GM18858 (cell line): ENCODE results near the gene MPPE1.

Experiments used
- ATAC-seq: cut with Tn5 transposase; IDR thresholded peaks from one replicate; pipeline ENCODE4 v1.9.1; 2021; ENCODE audit not compliant: unreplicated experiment

Gene MPPE1

GRCh38 chr18:11884396-11885030 is 23.6 kb downstream of the MPPE1 start:
- no peak for ATAC-seq

GRCh38 chr18:11883153-11883552 is 25.0 kb downstream of the MPPE1 start:
- peak; percentile 85 for ATAC-seq

- ATAC-seq, result no peak
Measured at GRCh38 chr18:11882636-11883035, 25.5 kb downstream of the MPPE1 start.

- no peak for ATAC-seq
Measured at GRCh38 chr18:11880586-11881304, 27.4 kb downstream of the MPPE1 start.

GRCh38 chr18:11877497-11878135 is 30.5 kb downstream of the MPPE1 start:
- no peak for ATAC-seq

- no peak for ATAC-seq
Measured at GRCh38 chr18:11874676-11875075, 33.4 kb downstream of the MPPE1 start.

GRCh38 chr18:11873670-11874340 is 34.3 kb downstream of the MPPE1 start:
- no peak for ATAC-seq

- ATAC-seq, result no peak
Measured at GRCh38 chr18:11872479-11873136, 35.5 kb downstream of the MPPE1 start.

- ATAC-seq, result no peak
Measured at GRCh38 chr18:11871501-11871900, 36.6 kb downstream of the MPPE1 start.

GRCh38 chr18:11868230-11868629 is 39.9 kb downstream of the MPPE1 start:
- ATAC-seq, result no peak

- no peak for ATAC-seq
Measured at GRCh38 chr18:11866764-11867163, 41.4 kb downstream of the MPPE1 start.

GRCh38 chr18:11866329-11866728 is 41.8 kb downstream of the MPPE1 start:
- no peak for ATAC-seq

GRCh38 chr18:11865071-11865470 is 43.0 kb downstream of the MPPE1 start:
- ATAC-seq, result no peak

- no peak for ATAC-seq
Measured at GRCh38 chr18:11864471-11864870, 43.6 kb downstream of the MPPE1 start.

- ATAC-seq, result no peak
Measured at GRCh38 chr18:11862468-11863137, 45.5 kb downstream of the MPPE1 start.

GRCh38 chr18:11861583-11862288 is 46.4 kb downstream of the MPPE1 start:
- no peak for ATAC-seq

GRCh38 chr18:11860594-11861450 is 47.3 kb downstream of the MPPE1 start:
- ATAC-seq, result no peak

GRCh38 chr18:11859903-11860407 is 48.2 kb downstream of the MPPE1 start:
- no peak for ATAC-seq

- ATAC-seq, result no peak
Measured at GRCh38 chr18:11859282-11859830, 48.8 kb downstream of the MPPE1 start.
